ENCODE results near the gene CBARP.

CBARP gene

GRCh38 chr19:1232652-1233072 is 5.1 kb downstream of the CBARP start:
- H3K4me3 ChIP-seq (ENCODE audit: low read length in 2 of 2) = peak overlapping the region in 1 of 2 donors; percentile 29
- H3K27me3 ChIP-seq (ENCODE audit: control insufficient read depth in 1 of 2, insufficient read depth in 2 of 2, low read length in 2 of 2) = peaks cover 0 to 8% of the 10 kb centered on the region in 2 donors
- no peaks in the 10 kb centered on the region for H3K36me3 ChIP-seq (ENCODE audit: control insufficient read depth in 2 of 2, insufficient read depth in 2 of 2, low read length in 2 of 2)
- peaks cover 26% of the 10 kb centered on the region for H3K4me1 ChIP-seq (ENCODE audit: control insufficient read depth, insufficient read depth, low read length)
- peak overlapping the region; percentile 49 for H3K27ac ChIP-seq (ENCODE audit: low read length)
- H3K9ac ChIP-seq (ENCODE audit: low read length in 2 of 2) = no peak overlapping the region
- H3K9me3 ChIP-seq (ENCODE audit: control insufficient read depth in 2 of 2, low read length in 2 of 2) = no peaks in the 10 kb centered on the region

DNA sequence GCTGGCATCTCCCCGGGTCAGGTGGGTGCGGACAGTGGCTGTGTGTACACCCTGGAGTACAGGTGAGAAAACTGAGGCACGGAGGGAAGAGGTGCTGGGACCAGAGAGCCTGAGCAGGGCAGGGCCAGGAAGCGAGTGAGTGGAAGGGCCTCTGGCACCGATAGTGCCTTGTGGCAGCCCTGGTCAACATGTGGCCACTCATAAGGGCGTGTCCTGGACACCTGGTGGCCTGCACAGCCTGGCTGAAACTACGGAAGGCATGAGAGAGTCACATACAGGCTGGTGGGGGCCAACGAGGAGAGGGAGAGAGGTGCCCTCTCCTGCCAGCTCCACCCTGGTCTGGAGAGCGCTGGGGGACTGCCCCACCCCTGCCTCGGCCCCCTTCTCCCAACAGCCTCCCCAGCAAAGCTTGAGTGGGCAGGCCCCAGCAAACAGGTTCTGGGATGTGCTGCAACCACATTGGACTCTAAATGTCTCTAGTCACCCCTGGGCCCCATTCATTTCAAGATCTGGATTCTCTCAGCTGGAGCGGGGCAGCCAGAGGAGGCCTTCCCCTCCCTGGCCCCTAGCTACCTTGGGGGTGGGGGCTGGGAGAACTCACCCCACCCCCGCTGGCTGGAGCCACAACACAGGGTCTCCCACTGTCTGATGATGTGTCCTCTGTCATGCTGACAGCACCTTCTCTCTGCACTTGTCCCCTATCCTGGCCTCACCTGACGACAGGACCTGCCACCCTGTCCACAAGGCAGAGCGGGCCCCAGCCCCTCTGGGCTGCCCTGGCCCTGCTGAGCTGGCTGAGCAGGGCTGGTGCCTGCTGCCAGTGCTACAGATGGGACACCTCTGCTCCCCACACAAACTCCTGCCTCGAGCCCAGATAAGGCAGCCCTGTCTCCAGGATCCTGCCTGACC is 5.8 kb downstream of the CBARP start:
- Histone ChIP-seq H3K9ac (ENCODE audit: low read length in 2 of 2) (no peak overlapping the region), H3K27ac (ENCODE audit: low read length) (peak overlapping the region; percentile 49), H3K4me1 (ENCODE audit: control insufficient read depth, insufficient read depth, low read length) (peaks cover 21% of the 10 kb centered on the region), H3K27me3 (ENCODE audit: control insufficient read depth in 1 of 2, insufficient read depth in 2 of 2, low read length in 2 of 2) (peaks cover 0 to 3% of the 10 kb centered on the region in 2 donors), H3K4me3 (ENCODE audit: low read length in 2 of 2) (peak overlapping the region in 1 of 2 donors; percentile 29), H3K36me3 (ENCODE audit: control insufficient read depth in 2 of 2, insufficient read depth in 2 of 2, low read length in 2 of 2) (peaks cover 0 to 4% of the 10 kb centered on the region in 2 donors), H3K9me3 (ENCODE audit: control insufficient read depth in 2 of 2, low read length in 2 of 2) (no peaks in the 10 kb centered on the region)

GRCh38 chr19:1230783-1231489 is 6.9 kb downstream of the CBARP start:
- no peak overlapping the region for H3K27ac ChIP-seq (ENCODE audit: low read length)
- peaks cover 18% of the 10 kb centered on the region for H3K4me1 ChIP-seq (ENCODE audit: control insufficient read depth, insufficient read depth, low read length)
- no peaks in the 10 kb centered on the region for H3K9me3 ChIP-seq (ENCODE audit: control insufficient read depth in 2 of 2, low read length in 2 of 2)

DNA sequence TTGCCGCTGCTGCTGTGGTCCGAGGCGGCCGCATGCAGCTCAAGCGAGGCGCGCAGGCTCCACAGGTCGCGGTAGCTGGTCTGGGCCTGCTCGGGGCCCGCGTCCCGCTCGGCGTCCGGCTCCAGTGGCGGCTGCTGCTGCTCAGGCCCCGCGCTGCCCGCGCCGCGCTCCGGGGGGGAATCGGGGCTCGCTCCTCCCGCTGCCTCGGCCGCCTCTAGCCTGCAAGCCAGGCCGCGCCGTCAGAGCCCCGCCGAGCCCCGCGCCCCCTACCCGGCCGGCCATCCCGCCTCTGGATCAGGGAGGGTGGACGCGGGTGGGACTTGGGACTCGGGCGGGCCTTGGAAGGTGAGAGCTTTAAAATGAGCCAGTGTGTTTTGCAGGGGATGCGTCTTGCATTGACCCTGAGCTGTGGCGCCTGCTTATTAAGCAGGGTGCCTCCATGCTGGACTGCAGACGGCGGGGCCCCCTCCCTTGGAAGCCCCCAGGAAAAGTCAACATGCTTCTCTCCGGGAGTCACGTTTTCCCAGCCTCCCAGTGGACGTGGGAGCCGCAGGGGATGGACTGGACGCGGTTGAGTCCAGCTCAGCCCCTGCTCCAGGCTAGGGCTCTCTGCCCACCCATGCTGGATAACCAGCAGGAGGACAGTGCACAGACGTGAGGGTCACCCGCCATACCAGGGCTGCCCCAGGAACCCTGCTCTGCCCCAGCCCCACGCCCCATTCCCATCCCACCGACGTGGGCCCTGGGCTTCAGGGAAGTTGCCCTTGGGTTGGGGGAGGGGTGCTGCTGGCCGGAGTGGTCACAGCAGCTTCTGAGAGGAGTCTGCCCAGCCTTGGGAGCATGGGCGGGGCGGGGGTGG is 7.7 kb downstream of the CBARP start:
- no peaks in the 10 kb centered on the region for H3K27me3 ChIP-seq (ENCODE audit: control insufficient read depth in 1 of 2, insufficient read depth in 2 of 2, low read length in 2 of 2)
- H3K27ac ChIP-seq (ENCODE audit: low read length) = no peak overlapping the region
- no peak overlapping the region for H3K4me3 ChIP-seq (ENCODE audit: low read length in 2 of 2)
- H3K4me1 ChIP-seq (ENCODE audit: control insufficient read depth, insufficient read depth, low read length) = peaks cover 18% of the 10 kb centered on the region
- H3K9ac ChIP-seq (ENCODE audit: low read length in 2 of 2) = no peak overlapping the region
- peaks cover 0 to 4% of the 10 kb centered on the region in 2 donors for H3K36me3 ChIP-seq (ENCODE audit: control insufficient read depth in 2 of 2, insufficient read depth in 2 of 2, low read length in 2 of 2)
- no peaks in the 10 kb centered on the region for H3K9me3 ChIP-seq (ENCODE audit: control insufficient read depth in 2 of 2, low read length in 2 of 2)

More at GRCh38 chr19:1230783-1231489, 6.9 kb downstream of the CBARP start:
- H3K36me3 ChIP-seq (ENCODE audit: control insufficient read depth in 2 of 2, insufficient read depth in 2 of 2, low read length in 2 of 2) = peaks cover 0 to 4% of the 10 kb centered on the region in 2 donors
- no peaks in the 10 kb centered on the region for H3K27me3 ChIP-seq (ENCODE audit: control insufficient read depth in 1 of 2, insufficient read depth in 2 of 2, low read length in 2 of 2)
- H3K9ac ChIP-seq (ENCODE audit: low read length in 2 of 2) = no peak overlapping the region
- H3K4me3 ChIP-seq (ENCODE audit: low read length in 2 of 2) = no peak overlapping the region

DNA sequence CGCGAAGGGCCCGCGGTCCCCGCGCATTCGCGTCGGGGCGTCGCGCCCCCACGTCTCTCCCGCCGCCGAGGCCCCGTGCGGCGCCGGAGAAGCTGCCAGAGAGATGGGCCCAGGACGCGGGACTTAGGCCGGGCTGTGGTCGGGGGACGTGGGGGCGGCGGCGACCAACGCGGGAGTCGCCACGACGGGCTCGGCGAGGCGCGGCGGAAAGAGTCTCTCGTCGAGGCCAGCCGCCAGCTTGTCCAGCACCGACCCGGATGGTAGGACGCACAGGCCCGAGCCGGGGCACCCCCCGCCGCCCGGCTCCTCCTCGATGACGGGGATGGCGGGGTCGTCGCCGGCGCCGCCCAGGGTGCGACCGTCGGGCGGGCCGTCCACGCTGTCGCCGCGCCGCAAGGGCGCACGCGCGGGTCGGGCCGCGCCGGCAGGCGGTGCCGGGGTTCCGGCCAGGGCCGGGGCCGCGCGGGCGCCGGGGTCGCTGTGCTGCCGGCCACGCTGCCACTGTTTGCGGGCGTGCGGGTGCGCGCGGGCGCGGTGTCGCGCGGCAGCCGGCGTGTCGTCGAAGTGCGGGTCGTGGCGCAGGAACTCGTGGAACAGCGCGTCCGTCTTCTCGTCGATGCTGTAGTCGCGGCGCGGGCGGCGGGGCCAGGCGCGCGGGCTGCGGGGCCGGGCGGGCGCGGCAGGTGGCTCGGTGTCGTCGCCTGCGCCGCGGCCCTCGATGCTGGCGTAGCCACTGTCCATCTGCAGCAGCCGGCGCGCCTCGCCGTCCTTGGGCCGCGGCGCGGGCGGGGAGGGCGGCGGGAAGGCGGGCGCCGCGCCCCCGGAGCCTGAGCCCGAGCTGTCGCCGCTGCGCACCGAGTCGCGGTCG is 8.5 kb downstream of the CBARP start:
- no peaks in the 10 kb centered on the region for H3K9me3 ChIP-seq (ENCODE audit: control insufficient read depth in 2 of 2, low read length in 2 of 2)

GRCh38 chr19:1228161-1228957 is 9.4 kb downstream of the CBARP start:
- H3K9me3 ChIP-seq (ENCODE audit: control insufficient read depth in 2 of 2, low read length in 2 of 2) = no peaks in the 10 kb centered on the region
- no peak overlapping the region for H3K27ac ChIP-seq (ENCODE audit: low read length)
- no peak overlapping the region for H3K9ac ChIP-seq (ENCODE audit: low read length in 2 of 2)
- H3K4me3 ChIP-seq (ENCODE audit: low read length in 2 of 2) = no peak overlapping the region
- H3K27me3 ChIP-seq (ENCODE audit: control insufficient read depth in 1 of 2, insufficient read depth in 2 of 2, low read length in 2 of 2) = no peaks in the 10 kb centered on the region
- H3K36me3 ChIP-seq (ENCODE audit: control insufficient read depth in 2 of 2, insufficient read depth in 2 of 2, low read length in 2 of 2) = peaks cover 0 to 8% of the 10 kb centered on the region in 2 donors
- H3K4me1 ChIP-seq (ENCODE audit: control insufficient read depth, insufficient read depth, low read length) = peaks cover 18% of the 10 kb centered on the region

More for the DNA sequence above, 8.5 kb downstream of the CBARP start:
- Histone ChIP-seq H3K27ac (ENCODE audit: low read length) (no peak overlapping the region), H3K4me3 (ENCODE audit: low read length in 2 of 2) (no peak overlapping the region), H3K27me3 (ENCODE audit: control insufficient read depth in 1 of 2, insufficient read depth in 2 of 2, low read length in 2 of 2) (no peaks in the 10 kb centered on the region), H3K4me1 (ENCODE audit: control insufficient read depth, insufficient read depth, low read length) (peaks cover 18% of the 10 kb centered on the region), H3K36me3 (ENCODE audit: control insufficient read depth in 2 of 2, insufficient read depth in 2 of 2, low read length in 2 of 2) (peaks cover 0 to 8% of the 10 kb centered on the region in 2 donors), H3K9ac (ENCODE audit: low read length in 2 of 2) (no peak overlapping the region)

GRCh38 chr19:1227304-1228054 is 10.3 kb downstream of the CBARP start:
- no peaks in the 10 kb centered on the region for H3K27me3 ChIP-seq (ENCODE audit: control insufficient read depth in 1 of 2, insufficient read depth in 2 of 2, low read length in 2 of 2)
- H3K9ac ChIP-seq (ENCODE audit: low read length in 2 of 2) = no peak overlapping the region
- no peak overlapping the region for H3K4me3 ChIP-seq (ENCODE audit: low read length in 2 of 2)
- H3K36me3 ChIP-seq (ENCODE audit: control insufficient read depth in 2 of 2, insufficient read depth in 2 of 2, low read length in 2 of 2) = peaks cover 7 to 10% of the 10 kb centered on the region in 2 donors
- H3K4me1 ChIP-seq (ENCODE audit: control insufficient read depth, insufficient read depth, low read length) = peaks cover 10% of the 10 kb centered on the region
- no peak overlapping the region for H3K27ac ChIP-seq (ENCODE audit: low read length)
- H3K9me3 ChIP-seq (ENCODE audit: control insufficient read depth in 2 of 2, low read length in 2 of 2) = no peaks in the 10 kb centered on the region

DNA sequence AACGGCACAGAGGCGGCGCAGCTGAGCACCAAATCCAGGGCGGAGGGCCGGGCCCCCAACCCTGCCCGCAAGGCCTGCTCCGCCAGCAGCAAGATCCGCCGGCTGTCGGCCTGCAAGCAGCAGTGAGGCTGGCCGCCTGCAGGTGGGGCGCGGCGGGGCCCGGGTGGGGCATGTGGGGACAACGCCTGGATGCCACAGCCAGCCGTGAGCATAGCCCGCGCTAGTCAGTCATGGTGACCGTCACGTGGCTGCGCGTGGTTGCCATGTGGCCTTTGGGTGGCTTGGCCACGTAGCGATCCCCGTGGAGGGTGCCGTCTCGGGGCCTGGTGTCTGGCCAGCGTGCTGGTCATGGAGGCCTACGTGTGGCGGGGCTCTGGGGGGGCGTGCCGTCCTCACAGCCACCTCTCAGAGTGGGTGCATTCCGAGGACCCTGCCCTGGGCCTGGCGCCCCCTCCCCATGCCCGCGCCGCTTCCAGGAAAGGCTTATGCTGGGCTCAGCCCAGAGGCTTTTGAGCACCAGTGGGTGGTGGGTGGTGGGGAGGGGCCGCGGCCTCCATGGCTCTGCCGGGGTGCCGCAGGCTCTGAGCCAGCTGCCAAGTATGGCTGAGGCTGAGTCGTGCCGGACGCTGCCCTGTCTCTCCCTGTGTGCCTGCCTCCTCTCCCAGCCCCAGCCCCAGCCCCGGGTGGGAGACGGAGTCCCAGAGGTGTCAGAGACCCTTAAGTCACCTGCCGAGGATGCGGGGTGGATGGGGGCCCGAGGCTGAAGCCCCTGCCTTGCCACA is 11.1 kb downstream of the CBARP start:
- Histone ChIP-seq H3K36me3 (ENCODE audit: control insufficient read depth in 2 of 2, insufficient read depth in 2 of 2, low read length in 2 of 2) (peaks cover 7 to 10% of the 10 kb centered on the region in 2 donors), H3K9ac (ENCODE audit: low read length in 2 of 2) (no peak overlapping the region), H3K4me3 (ENCODE audit: low read length in 2 of 2) (no peak overlapping the region), H3K27ac (ENCODE audit: low read length) (no peak overlapping the region), H3K9me3 (ENCODE audit: control insufficient read depth in 2 of 2, low read length in 2 of 2) (no peaks in the 10 kb centered on the region), H3K4me1 (ENCODE audit: control insufficient read depth, insufficient read depth, low read length) (peaks cover 9% of the 10 kb centered on the region), H3K27me3 (ENCODE audit: control insufficient read depth in 1 of 2, insufficient read depth in 2 of 2, low read length in 2 of 2) (no peaks in the 10 kb centered on the region)
